HG03095 (cell line): ENCODE data around the gene RAMP3.
"Not testable (repeated sequence)": the region's sequence is repeated elsewhere in the genome, so short reads cannot be mapped to it uniquely, and the experiment has no call there.

ENCODE experiments used
- ATAC-seq: cut with Tn5 transposase; IDR thresholded peaks from one replicate; pipeline ENCODE4 v1.9.1; 2021; ENCODE audit warnings: moderate library complexity; ENCODE audit not compliant: unreplicated experiment

RAMP3 gene

DNA sequence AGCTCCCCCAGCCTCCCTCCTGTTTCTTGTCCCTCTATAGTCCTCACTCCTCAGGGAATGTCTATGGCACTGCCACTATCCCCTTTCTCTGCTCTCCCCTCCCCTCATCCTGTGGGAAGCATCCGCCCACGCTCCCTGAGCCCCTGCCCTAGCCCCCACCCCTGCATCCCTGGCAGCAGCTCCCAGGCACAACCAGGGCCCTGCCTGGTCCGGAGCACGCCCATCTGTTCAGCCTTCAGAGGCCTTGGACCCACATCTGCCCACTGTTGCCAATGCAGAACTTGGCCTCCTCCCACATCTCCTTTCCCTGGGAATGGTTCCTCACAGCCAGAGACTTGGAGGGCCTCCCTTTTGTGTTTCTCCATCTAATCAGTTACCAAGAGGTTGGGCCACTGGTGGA is 25.7 kb upstream of the RAMP3 start:
- ATAC-seq, result no peak

DNA sequence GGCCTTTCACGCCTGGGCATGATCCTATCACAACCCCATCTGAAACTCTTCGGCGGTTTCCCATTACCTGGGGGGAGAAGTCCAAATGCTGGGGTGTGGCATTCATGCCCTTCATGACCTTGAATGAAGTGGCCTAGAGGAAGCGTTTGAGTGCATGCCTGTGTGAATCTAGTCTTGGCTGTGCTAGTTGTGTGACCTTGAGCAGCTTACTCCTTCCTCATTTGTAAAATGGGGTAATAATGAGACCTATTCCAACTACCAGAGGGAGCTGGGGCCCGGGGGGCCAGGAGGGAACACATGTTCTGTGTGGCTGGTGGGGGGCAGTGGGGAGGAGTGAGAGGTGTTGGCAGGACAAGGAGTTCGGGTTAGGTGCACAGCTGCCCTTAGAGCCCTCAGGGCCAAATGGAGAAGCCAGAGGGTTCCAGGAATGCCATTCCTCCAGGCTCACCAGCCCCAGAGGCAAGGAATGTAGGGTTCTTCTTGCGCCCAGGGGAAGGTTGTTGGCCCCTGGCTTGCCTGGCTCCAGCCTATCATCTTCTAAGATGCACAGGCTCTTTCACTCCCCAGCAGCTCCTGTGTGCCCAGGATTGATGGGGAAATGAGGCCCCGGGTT is 24.8 kb upstream of the RAMP3 start:
- ATAC-seq, result no peak

DNA sequence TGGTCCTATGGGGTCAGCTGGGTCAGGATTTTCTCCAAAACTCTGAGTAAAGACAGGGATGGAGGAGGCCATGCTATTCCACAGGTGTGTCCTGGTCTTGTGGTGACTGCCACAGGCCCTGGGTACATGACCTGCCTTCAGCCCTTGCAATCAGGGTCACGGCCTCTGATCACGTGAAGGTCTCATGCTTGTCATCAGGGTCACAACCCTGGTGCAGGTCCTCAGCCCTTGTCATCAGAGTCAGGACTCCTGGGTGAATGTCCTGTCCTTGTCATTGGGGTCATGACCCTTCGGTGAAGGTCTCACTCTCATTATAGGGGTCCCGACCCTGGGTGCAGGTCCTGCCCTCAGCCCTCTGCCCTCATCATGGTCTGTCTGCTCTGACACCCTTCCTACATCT is 24.2 kb upstream of the RAMP3 start:
- ATAC-seq, result no peak

DNA sequence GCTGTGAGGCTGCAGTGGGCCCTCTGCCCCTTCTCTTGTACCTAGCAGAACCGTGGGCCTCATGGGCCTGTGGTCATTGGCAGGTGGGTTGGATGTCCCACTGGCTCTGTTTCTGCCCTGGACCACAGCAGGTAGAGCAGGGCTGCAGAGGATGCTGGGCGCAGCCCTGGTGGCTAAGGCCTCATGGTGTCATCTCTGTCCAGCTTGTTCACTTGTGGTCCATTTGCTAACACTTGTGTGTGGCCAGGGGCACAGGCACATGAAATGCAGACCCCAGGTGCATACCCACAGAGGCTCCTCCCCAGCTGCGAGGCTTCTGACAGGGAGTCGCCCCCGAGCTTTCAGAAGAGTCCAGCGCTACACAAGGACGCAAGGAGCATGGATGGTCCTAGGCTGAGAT is 23.7 kb upstream of the RAMP3 start:
- no peak for ATAC-seq

DNA sequence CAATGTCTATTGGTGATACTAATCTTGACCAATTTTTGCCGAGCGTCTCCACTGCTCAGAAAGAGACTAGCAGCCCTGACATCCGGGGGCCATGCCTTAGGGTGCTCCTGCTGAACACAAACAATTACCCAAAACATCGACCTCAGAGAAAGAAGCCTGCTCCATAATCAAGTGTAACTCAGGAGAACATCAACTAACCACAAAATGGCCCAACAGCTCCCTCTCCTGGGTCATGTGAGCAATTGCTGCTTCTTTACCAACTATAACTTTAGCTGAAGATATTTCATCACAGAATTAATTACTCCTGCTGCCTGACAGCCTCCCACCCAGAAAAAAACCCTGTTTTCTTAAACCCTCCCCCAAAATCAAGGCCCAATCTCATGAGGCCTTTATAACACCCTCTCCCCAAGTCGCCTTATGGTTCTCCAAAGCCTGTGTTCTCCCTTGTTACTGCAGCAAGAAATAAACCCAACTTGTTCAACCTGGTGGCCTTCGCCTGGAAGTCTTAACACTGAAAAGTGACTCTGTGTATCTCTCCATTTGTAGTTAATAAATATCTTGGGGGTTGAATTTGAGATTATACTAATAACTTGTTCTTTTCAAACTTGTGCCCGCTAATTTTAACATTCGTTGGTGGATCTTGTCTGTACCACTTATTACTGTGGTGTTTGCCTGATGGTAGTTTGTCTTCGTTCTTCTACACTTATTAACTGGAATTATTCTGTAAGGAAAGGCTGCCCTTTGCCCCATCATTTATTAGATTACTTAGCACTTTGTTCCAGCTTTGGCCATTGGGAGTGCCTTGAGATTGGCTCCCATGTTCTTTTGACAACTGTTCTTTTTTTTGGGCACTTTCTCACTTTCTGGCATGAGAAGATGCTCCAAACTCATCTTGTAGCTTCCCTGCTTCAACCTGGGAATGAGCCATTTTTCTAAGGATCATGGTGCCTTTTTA is 21.2 kb upstream of the RAMP3 start:
- ATAC-seq, result no peak

DNA sequence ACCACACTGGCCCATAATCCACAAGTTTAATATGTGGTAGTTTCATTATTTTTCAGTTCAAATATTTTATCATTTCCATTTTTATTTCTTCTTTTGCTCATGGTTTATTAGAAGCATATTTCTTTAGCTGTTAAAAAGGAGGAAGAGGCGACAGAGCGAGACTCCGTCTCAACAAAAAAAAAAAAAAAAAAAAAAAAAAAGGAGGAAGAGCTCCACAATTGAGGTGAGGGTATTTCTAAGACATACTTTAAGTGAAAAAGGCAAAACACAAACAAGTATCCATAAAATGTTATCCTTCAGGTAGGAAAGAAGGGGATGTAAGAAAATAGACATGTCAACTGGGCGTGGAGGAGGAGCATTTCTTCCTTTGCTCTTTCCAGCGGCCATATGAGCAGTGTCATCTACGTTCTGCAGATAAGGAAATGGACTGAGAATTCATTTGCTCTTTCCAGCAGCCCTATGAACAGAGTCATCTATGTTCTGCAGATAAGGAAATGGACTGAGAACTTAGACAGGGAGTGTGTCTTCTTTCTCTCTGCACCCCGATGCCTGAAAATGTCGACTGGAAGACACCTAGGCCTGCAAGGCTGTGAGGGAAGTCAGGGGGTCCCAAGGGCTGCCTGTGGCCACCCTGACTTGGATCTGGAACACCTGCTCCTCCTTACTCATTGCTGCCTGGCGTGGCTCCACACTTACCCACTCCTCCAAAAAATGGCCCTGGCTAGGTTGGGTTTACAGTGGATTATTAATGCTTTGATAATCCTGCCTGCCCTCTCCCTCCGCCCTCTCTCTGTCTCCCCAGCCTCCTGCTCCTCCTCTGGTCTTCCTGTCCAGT is 18.9 kb upstream of the RAMP3 start:
- no peak for ATAC-seq

DNA sequence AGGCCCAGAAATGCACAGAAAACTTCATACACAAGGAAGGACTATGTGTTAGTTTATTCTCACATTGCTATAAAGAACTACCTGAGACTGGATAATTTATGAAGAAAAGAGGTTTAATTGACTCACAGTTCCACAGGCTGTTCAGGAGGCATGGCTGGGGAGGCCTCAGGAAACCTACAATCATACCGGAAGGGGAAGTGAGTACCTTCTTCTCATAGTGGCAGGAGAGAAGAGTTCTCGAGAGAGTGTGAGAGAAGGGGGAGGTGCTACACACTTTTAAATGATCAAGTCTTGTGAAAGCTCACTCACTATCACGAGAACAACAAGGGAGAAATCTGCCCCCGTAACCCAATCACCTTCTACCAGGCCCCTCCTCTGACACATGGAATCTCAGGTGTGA is 16.8 kb upstream of the RAMP3 start:
- ATAC-seq, result no peak

DNA sequence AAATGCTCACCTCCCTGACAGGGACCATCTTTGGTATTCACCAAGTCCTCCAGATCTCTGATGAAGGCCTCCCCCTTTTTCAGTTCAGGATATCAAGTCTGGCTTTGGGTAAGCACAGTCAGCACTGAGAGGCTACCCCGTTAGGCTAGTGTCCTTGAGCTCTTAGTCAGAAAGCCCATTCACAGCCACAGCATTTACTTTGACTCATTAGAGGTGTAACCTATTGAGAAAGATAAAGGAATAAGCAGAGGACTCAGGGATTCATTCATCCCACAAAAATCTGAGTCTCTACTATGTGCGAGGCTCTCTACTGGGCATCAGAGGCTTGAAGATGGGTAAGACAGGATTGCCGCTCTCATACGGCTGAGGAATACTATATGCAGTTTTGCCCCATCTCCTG is 14.0 kb upstream of the RAMP3 start:
- no peak for ATAC-seq

DNA sequence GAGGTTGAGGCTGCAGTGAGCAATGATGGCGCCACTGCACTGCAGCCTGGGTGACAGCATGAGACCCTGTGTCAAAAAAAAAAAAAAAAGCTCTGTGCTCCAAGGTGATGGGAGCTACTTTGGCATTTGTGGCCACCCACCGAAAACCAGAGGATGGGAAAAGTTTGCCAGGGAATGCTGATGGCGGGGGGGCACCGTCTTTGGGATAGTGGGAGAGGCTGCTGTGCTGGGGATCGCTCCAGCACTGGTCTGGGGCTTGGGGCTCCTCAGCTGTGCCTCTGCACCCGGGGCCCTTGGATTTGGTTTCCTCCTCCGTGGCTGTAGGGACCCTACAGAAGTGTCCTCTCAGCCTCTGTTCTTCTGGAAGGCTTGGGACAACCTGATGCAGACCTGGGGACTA is 11.7 kb upstream of the RAMP3 start:
- no peak for ATAC-seq

DNA sequence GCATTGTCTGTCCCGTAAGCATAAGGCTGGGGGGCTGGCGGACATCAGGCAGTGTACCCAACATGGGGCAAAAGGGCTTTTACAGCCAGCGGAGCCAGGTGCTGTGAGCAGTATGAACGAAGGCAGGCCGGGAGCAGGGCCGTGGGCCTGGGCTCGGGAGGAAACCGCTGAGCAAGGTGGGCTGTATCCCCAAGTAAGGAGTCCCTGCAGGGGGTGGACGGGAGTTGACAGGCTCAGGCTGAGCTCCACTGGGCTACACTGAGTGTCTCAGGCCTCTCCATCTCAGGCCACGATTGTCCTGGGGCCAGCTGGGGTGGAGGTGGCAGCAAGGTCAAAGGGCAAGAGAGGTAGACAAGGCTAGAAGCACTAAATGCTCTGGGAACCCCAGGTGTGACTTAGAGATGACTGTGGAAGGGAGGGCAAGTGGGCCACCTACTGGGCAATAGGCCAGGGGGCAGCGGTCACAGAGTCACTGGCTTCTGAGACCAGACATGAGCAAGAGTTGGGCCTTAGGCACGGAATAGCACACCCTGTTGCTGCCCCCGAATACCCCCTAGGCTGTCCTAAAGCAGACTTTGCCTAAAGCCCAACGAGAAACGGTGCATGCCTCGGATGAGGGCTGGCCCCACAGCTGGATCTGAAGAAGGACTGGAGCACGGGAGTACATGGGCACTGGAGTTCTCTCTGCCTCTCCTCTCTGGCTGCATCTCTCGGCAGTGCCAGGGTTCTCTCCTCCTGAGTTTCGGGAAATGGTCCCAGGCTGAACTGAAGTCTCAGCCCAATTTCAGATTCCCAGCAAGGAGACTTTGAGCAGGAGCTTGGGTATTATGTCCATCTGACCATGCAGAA is 10.8 kb upstream of the RAMP3 start:
- no peak for ATAC-seq

DNA sequence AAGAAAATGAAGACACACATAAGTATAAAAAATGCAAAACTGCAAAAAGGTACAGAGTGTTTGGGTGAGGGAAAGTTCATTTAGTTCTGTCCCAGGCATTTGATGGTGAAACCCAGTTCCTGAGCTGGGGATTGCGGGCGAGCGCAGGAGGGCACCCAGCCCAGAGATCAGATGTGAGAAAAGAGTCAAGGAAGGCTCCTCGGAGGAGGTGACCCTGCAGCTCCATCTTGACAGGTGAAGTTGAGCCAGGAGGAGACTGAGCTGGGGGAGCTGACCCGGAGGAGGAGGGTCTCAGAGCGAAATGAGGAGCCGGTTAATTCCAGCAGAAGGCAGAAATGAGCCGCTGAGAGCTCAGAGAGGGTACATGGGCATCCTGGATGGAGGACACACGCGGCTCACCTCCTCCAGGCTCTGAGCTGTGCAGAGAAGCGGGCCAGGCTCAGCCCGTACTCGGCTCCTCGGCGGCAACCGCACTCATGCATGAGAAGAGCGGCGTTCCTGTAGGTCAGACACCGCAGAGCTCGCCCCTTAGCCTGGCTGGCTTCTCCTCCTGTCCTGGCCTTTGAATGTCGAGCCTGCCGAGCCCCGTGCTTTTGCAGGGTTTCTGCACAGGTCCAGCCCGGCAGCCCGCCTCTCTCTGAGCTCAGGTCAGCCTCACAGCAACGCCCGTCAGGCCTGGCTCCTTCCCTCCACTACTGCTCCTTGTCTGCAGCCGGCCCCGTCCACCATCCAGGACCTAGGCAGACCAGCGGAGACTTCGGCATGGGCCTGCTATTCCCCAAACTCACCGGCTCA is 9.5 kb upstream of the RAMP3 start:
- ATAC-seq, result no peak

DNA sequence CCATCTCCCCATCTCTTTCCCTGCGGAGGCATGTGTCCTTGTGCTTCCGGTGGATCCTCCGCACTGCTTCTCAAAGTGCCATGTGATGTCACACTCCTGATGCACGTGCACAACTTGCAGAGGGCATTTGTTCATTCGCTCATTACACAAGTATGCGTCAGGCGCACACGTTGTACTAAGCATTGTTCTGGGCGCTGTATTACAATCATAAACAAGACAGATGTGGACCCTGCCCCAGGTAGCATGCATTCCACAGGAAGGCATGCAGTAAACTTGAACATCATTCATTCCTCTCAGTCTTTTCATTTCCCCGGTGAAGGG is 9.0 kb upstream of the RAMP3 start:
- ATAC-seq, result no peak

DNA sequence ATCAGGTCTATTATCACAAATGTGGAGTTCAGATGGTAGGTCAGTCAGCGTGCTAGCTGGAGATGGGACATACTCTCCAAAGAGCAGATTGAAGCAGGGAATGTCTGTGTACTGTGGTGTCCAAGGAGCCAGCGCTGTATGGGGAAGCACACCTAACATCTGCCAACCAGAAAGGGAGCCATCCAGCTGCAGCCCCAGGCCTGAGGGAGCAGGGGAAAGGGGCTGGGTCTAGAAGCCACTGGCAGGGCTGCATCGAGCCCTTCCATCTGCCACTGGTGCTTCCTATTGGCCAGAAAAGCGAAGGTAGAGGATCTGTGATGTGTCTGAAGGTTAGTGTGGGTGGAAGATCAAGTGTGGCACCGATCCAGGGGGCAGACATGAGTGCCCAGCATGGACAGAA is 8.0 kb upstream of the RAMP3 start:
- ATAC-seq, result no peak

DNA sequence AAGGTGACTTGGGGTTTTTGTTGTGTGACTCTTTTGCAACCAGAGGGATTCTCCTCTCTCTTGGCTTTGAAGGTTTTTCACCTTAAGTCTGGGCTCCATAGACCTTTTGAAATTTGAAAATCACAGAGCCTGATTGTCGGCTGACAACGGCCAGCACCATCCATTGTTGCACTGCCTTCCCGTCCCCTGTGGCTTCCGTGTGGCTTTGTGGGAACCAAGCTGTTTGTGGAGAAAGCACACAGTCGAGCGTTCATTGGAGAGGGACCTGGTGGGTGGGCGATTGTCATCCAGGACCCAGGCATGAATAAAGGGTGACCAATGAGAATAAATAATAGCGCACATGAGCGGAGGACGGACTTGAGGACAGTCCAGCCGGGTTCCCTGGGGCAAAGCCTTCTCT is 7.4 kb upstream of the RAMP3 start:
- ATAC-seq, result no peak

DNA sequence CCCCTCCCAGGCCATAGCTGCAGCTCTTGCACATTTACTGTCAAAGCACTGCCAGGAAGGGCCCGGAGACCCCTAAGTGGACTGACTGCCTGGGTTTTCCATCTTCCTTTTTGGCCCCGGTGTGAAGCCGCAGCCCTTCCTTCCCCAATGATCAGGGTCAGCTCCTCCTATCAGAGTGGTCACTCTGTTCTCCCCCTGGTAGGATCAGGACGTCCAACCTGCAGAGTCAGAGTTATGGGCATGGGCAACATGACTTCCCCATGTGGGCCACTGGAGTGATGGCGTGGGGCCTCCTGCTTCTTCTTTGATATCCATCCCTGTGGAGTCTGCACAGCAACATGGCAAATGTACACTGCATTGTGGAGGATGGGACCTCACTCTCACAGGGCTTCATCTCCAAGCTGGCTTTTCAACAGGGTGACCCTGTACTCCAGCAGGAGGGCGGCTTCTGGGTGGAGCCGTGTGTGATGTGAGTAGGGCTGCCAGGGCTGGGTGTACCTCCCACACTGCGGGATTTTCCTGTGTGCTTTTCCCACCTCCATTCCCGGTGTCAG is 6.4 kb upstream of the RAMP3 start:
- ATAC-seq, result no peak

DNA sequence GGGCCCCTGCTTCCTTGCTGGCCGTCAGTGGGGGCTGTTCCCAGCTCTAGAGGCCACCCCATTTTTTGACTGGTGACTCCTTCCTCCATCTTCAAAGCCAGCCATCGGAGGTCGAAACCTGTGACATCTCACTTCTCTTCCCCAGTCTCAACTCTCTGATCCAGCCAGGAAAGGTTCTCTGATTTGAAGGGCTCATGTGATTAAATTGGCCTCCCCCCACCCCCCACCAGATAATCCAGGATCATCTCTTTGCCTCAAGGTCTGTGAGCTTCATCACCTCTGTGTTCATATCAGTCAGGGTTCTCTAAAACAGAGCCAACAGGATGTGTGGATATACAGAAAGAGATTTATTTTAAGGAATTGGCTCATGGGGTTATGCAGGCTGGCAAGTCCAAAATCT is 5.6 kb upstream of the RAMP3 start:
- no peak for ATAC-seq

DNA sequence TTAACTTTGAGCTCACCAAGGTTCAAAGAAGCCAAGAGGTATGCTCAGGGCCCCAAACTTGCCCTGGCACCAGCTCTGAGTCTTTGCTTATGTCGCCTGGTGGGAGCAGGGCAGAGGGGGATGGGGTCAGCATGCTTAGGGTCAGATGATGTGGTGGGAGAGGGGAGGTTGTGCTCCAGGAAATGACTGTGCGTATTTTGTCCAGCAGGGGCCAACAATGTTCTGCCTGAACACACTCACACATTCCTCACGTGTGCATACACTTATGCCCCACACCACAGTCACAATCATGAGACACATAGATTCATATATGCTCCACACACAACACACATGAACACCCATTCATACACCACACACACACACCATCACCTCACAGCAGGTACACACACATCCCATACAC is 4.4 kb upstream of the RAMP3 start:
- ATAC-seq, result no peak

DNA sequence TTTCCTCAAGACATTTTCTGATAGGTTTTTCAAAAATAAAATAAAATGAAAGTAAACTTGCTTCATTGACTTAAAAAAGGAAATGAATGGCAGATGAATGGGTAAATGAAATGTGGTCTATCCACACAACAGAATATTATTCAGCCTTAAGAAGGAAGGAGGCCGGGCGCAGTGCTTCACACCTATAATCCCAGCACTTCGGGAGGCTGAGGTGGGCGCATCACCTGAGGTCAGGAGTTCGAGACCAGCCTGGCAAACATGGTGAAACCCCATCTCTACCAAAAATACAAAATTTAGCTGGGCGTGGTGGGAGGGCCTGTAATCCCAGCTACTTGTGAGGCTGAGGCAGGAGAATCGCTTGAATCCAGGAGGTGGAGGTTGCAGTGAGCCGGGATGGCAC is 3.7 kb upstream of the RAMP3 start:
- not testable (repeated sequence) for ATAC-seq

DNA sequence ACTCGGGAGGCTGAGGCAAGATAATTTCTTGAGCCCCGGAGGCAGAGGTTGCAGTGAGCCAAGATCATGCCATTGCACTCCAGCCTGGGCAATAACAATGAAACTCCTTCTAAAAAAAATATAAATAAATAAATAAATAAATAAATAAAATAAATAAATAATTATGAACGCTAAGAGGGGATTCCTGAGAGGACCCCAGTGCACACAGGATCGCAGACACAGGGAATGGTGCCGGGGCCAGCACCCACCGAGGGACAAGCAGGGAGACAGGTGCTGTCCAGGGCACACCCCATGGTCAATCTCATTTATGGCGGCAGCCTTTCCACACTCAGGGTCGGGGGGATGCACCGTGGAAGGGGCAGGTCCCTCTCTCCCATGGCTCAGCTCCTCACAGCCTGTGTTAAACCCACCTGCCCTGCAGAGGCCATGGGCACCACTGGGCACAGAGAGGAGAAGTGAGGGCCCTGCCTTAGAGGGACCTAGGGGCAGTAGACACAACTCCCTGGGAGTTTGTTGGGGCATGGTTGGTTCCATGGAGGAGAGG is 2.2 kb upstream of the RAMP3 start:
- ATAC-seq, result no peak

DNA sequence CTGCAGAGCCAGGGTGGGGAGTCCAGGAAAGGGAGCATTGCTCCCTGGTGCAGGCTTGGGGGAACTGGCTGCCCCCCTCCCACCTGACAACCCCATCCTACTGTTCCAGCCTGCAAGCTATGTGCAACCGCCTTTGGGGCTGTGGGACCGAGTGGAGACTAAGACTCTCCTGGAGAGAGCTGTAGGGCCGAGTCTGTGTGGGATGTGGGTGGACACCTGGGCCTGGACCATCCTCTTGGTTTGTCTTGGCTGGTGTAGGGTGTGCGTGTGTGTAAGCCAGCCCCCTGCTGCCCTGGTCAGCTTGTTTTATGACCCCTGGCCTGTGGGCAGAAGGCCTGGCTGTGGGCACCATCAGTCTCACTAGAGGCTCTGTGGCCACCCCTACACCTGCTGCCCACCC is 1.6 kb upstream of the RAMP3 start:
- no peak for ATAC-seq
